Activated T-helper 17 cell treated with anti-CD3 and anti-CD28 coated beads, Interleukin-2, amount 50 U/mL, for 72 hours (primary cell): ENCODE data around the gene STIM1. TPM values are rescaled to one million over a fixed set of nuclear protein-coding genes. Genes with fewer than 3 reads are reported as not detected.
"Not testable (repeated sequence)": the region's sequence is repeated elsewhere in the genome, so short reads cannot be mapped to it uniquely, and the experiment has no call there.

Source experiments
- ATAC-seq: fragments of 150-1000 bp; cut with Tn5 transposase; replicated peaks from 2 replicates; pipeline ENCODE4 v1.10.0; 2021; ENCODE audit warnings: mild to moderate bottlenecking, moderate library complexity
- H3K27ac Mint-ChIP-seq: one replicate; pipeline ENCODE4 v1.8.0; 2022; ENCODE audit warnings: mixed read lengths
- H3K27me3 Mint-ChIP-seq: one replicate; pipeline ENCODE4 v1.8.0; 2022; ENCODE audit warnings: mixed read lengths
- H3K36me3 Mint-ChIP-seq: one replicate; pipeline ENCODE4 v1.8.0; 2022; ENCODE audit warnings: low read depth, mild to moderate bottlenecking, mixed read lengths
- H3K4me1 Mint-ChIP-seq: one replicate; pipeline ENCODE4 v1.8.0; 2022; ENCODE audit warnings: mixed read lengths
- H3K4me3 Mint-ChIP-seq: one replicate; pipeline ENCODE4 v1.8.0; 2022; ENCODE audit warnings: mild to moderate bottlenecking, mixed read lengths
- H3K9me3 Mint-ChIP-seq: one replicate; pipeline ENCODE4 v1.8.0; 2022; ENCODE audit warnings: mixed read lengths
- total RNA-seq, 2 donors: library from RNA; stranded (reverse); gene quantifications; one replicate each; pipeline ENCODE4 v1.2.3, GENCODE V29; 2022

Gene STIM1
- total RNA-seq, 2 donors from 2014 or later: 68.8 to 82.7 TPM

GRCh38 chr11:3894128-3894731 is 38.8 kb downstream of the STIM1 start:
- ATAC-seq: peak; percentile 31
- H3K27me3 Mint-ChIP-seq: no peaks in the 10 kb centered on the region

GRCh38 chr11:3896644-3897043 is 41.2 kb downstream of the STIM1 start:
- H3K27me3 Mint-ChIP-seq: no peaks in the 10 kb centered on the region
- H3K36me3 Mint-ChIP-seq: no peaks in the 10 kb centered on the region
- no peak for ATAC-seq
- H3K4me1 Mint-ChIP-seq: peaks cover 13% of the 10 kb centered on the region
- no peaks in the 10 kb centered on the region for H3K9me3 Mint-ChIP-seq
- no peak overlapping the region for H3K4me3 Mint-ChIP-seq
- no peak overlapping the region for H3K27ac Mint-ChIP-seq

More at GRCh38 chr11:3894128-3894731, 38.8 kb downstream of the STIM1 start:
- no peaks in the 10 kb centered on the region for H3K9me3 Mint-ChIP-seq
- H3K4me3 Mint-ChIP-seq: peak overlapping the region; percentile 1
- no peaks in the 10 kb centered on the region for H3K36me3 Mint-ChIP-seq
- peak overlapping the region; percentile 53 for H3K27ac Mint-ChIP-seq
- H3K4me1 Mint-ChIP-seq: peaks cover 16% of the 10 kb centered on the region

- H3K9me3 Mint-ChIP-seq, H3K4me3 Mint-ChIP-seq, H3K36me3 Mint-ChIP-seq, H3K27ac Mint-ChIP-seq, ATAC-seq, H3K27me3 Mint-ChIP-seq: not testable (repeated sequence)
- peaks cover 34% of the 10 kb centered on the region for H3K4me1 Mint-ChIP-seq
Observed at GRCh38 chr11:3900230-3900629, 44.8 kb downstream of the STIM1 start.

GRCh38 chr11:3901249-3902025 is 46.0 kb downstream of the STIM1 start:
- Mint-ChIP-seq H3K27me3 (no peaks in the 10 kb centered on the region), H3K36me3 (no peaks in the 10 kb centered on the region), H3K4me1 (peaks cover 42% of the 10 kb centered on the region)

GRCh38 chr11:3902441-3902840 is 47.0 kb downstream of the STIM1 start:
- Mint-ChIP-seq H3K27me3 (no peaks in the 10 kb centered on the region), H3K4me3 (no peak overlapping the region), H3K9me3 (no peaks in the 10 kb centered on the region), H3K4me1 (peaks cover 40% of the 10 kb centered on the region), H3K36me3 (no peaks in the 10 kb centered on the region), H3K27ac (peak overlapping the region; percentile 70)
- ATAC-seq: no peak

More at GRCh38 chr11:3901249-3902025, 46.0 kb downstream of the STIM1 start:
- H3K27ac Mint-ChIP-seq: peak overlapping the region; percentile 70
- H3K9me3 Mint-ChIP-seq: no peaks in the 10 kb centered on the region
- no peak overlapping the region for H3K4me3 Mint-ChIP-seq
- ATAC-seq: no peak

- H3K27me3 Mint-ChIP-seq: no peaks in the 10 kb centered on the region
- H3K9me3 Mint-ChIP-seq: no peaks in the 10 kb centered on the region
- H3K36me3 Mint-ChIP-seq: no peaks in the 10 kb centered on the region
- peak overlapping the region; percentile 60 for H3K4me3 Mint-ChIP-seq
- no peak for ATAC-seq
- H3K27ac Mint-ChIP-seq: peak overlapping the region; percentile 83
- H3K4me1 Mint-ChIP-seq: peaks cover 46% of the 10 kb centered on the region
Observed at GRCh38 chr11:3903207-3903896, 47.9 kb downstream of the STIM1 start.

- no peaks in the 10 kb centered on the region for H3K9me3 Mint-ChIP-seq
- H3K27ac Mint-ChIP-seq: peak overlapping the region; percentile 83
- ATAC-seq: no peak
- peaks cover 49% of the 10 kb centered on the region for H3K4me1 Mint-ChIP-seq
- peak overlapping the region; percentile 60 for H3K4me3 Mint-ChIP-seq
- H3K27me3 Mint-ChIP-seq: no peaks in the 10 kb centered on the region
- H3K36me3 Mint-ChIP-seq: no peaks in the 10 kb centered on the region
Observed at GRCh38 chr11:3904228-3904627, 48.8 kb downstream of the STIM1 start.

- peak; percentile 97 for ATAC-seq
- Mint-ChIP-seq H3K4me3 (peak overlapping the region; percentile 60), H3K27me3 (no peaks in the 10 kb centered on the region), H3K36me3 (no peaks in the 10 kb centered on the region), H3K27ac (peak overlapping the region; percentile 83), H3K4me1 (peaks cover 55% of the 10 kb centered on the region), H3K9me3 (no peaks in the 10 kb centered on the region)
Observed at GRCh38 chr11:3905080-3905953, 49.9 kb downstream of the STIM1 start.

GRCh38 chr11:3906166-3906565 is 50.7 kb downstream of the STIM1 start:
- Mint-ChIP-seq H3K4me1 (peaks cover 54% of the 10 kb centered on the region), H3K27ac (peak overlapping the region; percentile 83), H3K27me3 (no peaks in the 10 kb centered on the region), H3K36me3 (no peaks in the 10 kb centered on the region), H3K9me3 (no peaks in the 10 kb centered on the region), H3K4me3 (peak overlapping the region; percentile 60)
- ATAC-seq: peak; percentile 66

GRCh38 chr11:3907590-3907989 is 52.1 kb downstream of the STIM1 start:
- H3K36me3 Mint-ChIP-seq: no peaks in the 10 kb centered on the region
- no peaks in the 10 kb centered on the region for H3K27me3 Mint-ChIP-seq
- no peaks in the 10 kb centered on the region for H3K9me3 Mint-ChIP-seq
- H3K4me1 Mint-ChIP-seq: peaks cover 48% of the 10 kb centered on the region
- H3K4me3 Mint-ChIP-seq: peak overlapping the region; percentile 19
- peak overlapping the region; percentile 7 for H3K27ac Mint-ChIP-seq
- peak; percentile 34 for ATAC-seq

GRCh38 chr11:3909901-3910300 is 54.4 kb downstream of the STIM1 start:
- H3K27ac Mint-ChIP-seq: peak overlapping the region; percentile 12
- no peak overlapping the region for H3K4me3 Mint-ChIP-seq
- peaks cover 40% of the 10 kb centered on the region for H3K4me1 Mint-ChIP-seq
- no peaks in the 10 kb centered on the region for H3K9me3 Mint-ChIP-seq
- no peaks in the 10 kb centered on the region for H3K36me3 Mint-ChIP-seq
- ATAC-seq: no peak
- H3K27me3 Mint-ChIP-seq: no peaks in the 10 kb centered on the region

- H3K4me3 Mint-ChIP-seq: no peak overlapping the region
- H3K36me3 Mint-ChIP-seq: no peaks in the 10 kb centered on the region
- peaks cover 32% of the 10 kb centered on the region for H3K4me1 Mint-ChIP-seq
- H3K9me3 Mint-ChIP-seq: no peaks in the 10 kb centered on the region
- peak overlapping the region; percentile 6 for H3K27ac Mint-ChIP-seq
- no peaks in the 10 kb centered on the region for H3K27me3 Mint-ChIP-seq
- no peak for ATAC-seq
Observed at GRCh38 chr11:3911908-3912505, 56.5 kb downstream of the STIM1 start.

- peaks cover 38% of the 10 kb centered on the region for H3K4me1 Mint-ChIP-seq
Observed at GRCh38 chr11:3913921-3914320, 58.5 kb downstream of the STIM1 start.

GRCh38 chr11:3914805-3915204 is 59.3 kb downstream of the STIM1 start:
- H3K4me1 Mint-ChIP-seq: peaks cover 39% of the 10 kb centered on the region

More at GRCh38 chr11:3913921-3914320, 58.5 kb downstream of the STIM1 start:
- Mint-ChIP-seq H3K27ac (no peak overlapping the region), H3K4me3 (no peak overlapping the region), H3K9me3 (no peaks in the 10 kb centered on the region), H3K27me3 (no peaks in the 10 kb centered on the region), H3K36me3 (no peaks in the 10 kb centered on the region)
- ATAC-seq: no peak

More at GRCh38 chr11:3914805-3915204, 59.3 kb downstream of the STIM1 start:
- ATAC-seq: no peak
- H3K4me3 Mint-ChIP-seq: no peak overlapping the region
- H3K27ac Mint-ChIP-seq: no peak overlapping the region
- no peaks in the 10 kb centered on the region for H3K27me3 Mint-ChIP-seq
- peaks cover 4% of the 10 kb centered on the region for H3K36me3 Mint-ChIP-seq
- H3K9me3 Mint-ChIP-seq: no peaks in the 10 kb centered on the region
